Renal cortex interstitium (tissue), 11 donors: ENCODE results near the gene NOS1. TPM values are rescaled to one million over a fixed set of nuclear protein-coding genes. Genes with fewer than 3 reads are reported as not detected.

ENCODE experiments used
- DNase-seq, 11 donors: peaks; one replicate each; pipeline ENCODE4 v3.0.0-alpha.2; 2013; ENCODE audit warnings: low read depth in 9 of 11, low spot score in 4 of 11; ENCODE audit errors: extremely low read depth in 1 of 11
- polyA plus RNA-seq, 3 donors: library from polyadenylated mRNA; unstranded; fragments of 120-200 nt; gene quantifications; one replicate each; pipeline ENCODE4 v1.2.1, GENCODE V29; 2013; ENCODE audit not compliant: insufficient read length in 3 of 3

Gene NOS1
- polyA plus RNA-seq, 3 donors = 0.45 to 1.4 (median 0.65) TPM

DNA sequence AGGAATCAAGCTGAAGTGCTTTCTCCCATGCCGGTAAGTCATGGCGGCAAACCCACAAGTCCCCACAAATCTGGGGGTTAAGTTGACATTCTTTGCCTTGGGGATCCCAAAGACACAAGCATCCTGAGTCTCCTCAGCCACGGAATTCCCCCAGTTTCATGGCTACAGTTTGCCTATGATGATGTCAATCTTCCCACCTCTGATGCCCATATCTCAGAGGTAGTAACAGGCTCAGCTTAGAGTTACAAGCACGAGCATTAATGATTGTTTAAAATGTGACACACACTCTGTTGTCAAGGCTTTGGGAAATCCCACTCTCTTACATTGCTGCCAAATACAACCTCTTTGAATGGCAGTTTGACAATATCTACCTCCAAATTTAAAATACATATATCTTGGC lies 22.3 kb downstream of the NOS1 start:
- DNase-seq = no peak

DNA sequence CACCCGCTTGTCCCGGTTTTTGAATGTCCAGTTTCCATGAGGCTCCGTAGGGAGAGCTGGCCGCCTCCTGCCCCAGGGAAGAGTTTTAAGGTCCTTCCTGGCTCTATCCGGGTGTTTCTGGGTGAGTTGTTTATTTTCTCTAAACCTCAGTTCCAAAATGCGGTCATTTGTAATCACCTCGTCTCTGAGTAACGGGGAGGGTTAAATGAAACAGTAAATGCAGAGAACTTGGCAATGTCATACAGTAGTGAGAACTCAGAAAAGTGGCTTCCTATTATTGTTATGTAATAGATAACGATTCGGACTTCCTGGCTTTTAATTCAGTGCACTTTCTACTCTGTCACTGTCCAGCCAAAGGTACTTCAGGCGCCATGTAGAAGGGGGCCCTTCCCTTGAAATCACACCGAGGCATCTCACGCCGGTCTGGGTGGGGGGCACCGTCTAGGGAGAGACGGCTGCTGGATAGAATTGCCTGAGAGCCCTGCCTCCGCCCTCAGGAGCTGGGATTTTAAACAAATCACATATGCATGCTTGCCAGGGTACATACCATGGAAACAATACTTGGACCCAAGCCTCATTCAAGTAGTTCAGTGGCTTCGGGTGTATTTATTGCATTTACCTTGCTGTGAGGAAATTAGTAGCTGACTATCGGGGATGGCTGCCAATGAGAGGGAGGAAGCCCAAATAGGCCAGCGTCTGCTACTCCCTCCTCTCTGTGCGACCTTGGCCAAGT lies 26.4 kb downstream of the NOS1 start:
- no peak for DNase-seq

DNA sequence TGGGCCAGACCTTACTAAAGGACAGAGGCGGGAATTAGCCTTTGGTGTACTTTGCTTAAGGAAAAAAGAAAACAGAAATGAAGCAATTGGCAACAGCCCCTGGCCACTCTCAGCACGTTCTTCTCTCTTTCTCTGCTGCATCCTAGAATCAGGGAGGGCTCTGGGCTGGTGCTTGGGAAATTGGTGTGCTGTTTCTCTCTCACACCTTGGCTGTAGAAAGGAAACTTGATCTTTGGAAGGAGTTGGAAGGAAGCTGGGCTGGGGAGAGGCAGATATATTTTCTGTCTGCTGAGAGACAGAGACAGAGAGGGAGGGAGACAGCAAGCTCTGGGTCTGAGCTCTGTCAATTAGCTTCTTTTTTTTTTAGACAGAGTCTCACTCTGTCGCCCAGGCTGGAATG lies 27.4 kb downstream of the NOS1 start:
- DNase-seq = peak in 1 of 11 donors; percentile 15

DNA sequence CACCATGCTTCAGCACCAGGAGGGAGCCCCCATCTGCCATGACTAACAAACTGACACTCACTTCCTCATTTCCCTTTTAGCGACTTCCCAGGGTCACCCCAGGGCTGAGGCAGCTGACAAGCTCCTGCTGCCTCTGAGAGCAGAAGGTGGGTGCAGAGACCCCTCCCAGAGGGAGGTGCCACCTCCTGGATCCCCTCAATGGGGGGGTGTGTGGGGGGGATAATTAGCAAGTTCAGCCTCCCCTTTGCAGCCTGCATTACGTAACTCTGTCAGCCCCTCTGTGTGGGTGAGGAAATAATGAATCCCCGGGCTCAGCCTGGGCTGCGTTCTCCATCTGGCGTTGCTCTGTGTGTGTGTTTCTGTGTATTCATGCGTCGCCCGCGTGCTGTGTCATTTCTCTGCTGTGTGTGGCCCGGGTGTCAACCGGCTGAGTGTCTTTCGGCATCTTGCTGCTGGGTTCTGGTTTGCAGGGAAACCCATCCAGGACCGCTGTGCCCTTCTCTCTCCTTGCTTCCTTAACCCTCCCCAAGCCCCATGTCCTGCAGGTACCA lies 28.0 kb downstream of the NOS1 start:
- DNase-seq = peak in 1 of 11 donors; percentile 18

DNA sequence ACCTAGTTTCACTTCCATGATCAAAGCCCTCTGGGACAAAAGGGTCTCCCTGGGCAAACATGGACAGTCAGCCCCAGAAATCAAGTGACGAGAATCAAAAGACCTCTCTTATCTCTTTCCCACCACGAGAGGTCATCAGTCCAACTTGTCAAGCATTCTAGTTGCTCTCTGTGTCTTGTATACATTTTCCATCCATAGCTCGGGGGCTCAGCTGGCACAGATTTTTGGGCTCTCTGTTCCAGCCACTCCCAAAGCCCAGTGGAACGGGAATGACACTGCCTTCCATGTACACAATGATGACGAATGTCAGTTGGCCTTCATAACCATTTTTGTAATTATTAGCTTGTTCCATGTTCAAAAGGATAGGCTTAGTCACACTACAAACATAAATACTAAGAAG lies 29.7 kb downstream of the NOS1 start:
- no peak for DNase-seq

DNA sequence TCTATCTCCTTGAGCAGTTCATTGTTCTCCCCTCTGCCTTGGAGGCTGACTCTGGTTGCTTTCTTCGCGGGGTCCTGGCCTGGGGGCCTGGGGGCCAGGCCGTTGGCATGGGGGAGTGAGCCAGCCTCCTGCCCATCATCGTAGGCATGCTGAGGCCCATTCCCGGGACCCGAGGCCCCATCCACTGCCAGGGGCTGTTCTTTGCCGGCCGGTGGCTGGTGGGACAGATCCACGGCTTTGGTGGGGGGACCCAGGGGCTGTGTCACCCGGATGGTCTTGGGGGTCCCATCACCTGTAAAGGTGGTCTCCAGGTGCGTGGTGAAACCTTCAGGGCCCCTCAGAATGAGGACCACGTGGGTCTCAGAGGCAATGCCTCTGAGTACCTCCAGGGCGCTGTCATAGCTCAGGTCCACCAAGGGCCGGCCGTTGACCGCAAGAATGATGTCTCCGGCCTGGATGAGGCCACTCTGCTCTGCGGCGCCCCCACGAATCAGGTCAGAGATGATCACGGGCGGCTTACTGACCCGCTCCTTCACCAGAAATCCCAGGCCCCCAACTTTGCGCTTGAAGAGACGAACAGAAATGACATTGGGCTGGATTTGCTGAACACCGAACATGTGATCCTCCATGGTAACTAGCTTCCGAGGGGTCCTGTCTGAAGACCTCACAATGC lies 30.8 kb downstream of the NOS1 start:
- DNase-seq = no peak

DNA sequence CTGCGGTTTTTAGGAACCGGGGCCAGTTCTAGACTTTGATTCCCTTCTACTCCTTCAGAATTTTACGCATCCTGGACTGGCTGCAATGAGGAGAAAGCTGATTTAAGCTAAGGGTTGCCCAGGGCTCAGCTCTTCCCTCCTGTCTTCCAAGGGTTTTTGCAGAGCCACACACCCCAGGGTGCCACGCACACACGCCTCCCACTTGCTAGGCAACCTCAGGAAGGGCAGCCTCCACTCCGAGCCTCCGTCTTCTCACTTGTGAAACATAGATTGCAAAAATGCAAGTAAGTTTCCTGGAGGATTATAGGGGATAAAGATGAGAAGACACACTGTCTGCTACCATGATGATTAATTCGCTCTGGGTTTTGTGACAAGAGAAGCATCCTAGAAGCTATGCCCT lies 31.7 kb downstream of the NOS1 start:
- no peak for DNase-seq

DNA sequence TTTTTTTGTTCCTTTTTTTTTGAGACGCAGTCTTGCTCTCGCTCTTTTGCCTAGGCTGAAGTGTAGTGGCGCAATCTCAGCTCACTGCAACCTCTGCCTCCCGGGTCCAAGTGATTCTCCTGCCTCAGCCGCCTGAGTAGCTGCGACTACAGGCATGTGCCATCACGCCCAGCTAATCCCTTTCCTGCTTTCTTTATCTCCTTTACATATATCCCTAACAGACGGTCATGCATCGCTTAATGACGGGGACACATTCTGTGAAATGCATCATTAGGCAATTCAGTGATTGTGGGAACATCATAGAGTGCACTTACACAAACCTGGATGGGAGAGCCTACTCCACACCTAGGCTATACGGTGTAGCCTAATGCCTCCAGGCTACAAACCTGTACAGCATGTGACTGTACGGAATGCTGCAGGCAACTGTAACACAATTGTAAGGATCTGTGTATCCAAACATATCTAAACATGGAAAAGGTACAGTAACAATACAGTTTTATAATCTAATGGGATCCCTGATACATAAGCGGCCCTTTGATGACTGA lies 32.8 kb downstream of the NOS1 start:
- no peak for DNase-seq

DNA sequence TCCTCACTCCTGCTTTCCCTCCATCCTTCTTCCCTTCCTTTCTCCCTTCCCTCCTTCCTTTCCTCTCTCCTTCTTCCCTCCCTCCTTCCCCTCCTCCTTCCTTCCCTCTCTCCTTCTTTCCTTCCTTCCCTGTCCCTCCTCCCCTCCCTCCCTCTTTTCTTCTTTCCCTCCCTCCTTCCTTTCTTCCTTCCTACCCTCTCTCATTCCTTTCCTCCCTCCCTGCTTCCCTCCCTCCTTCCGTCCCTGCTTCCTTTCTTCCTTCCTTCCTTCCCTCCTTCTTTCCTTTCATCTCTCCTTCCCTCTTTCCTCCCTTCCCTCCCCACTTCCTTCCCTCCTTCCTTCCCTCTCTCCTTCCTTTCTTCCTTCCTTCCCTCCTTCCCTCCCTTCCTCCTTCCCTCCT lies 39.0 kb downstream of the NOS1 start:
- no peak for DNase-seq

DNA sequence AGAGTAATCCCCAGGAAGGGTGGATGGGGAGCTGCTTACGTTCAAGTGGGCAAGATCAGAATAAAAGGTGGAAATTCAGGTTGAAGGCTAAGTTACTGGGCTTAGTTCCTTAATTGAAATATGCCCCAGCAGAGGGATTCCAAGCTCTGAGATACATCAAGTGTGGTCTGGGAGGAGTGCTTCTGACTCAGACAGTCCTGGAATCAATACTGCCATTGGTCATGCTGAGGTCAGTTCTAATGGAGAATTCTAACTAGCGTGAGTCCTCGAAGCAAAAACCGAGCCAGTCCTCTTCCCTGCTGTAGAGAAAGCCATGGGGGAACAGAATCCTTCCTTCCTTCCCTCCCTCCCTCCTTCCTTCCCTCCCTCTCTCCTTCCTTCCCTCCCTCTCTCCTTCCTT lies 39.9 kb downstream of the NOS1 start:
- DNase-seq = no peak

DNA sequence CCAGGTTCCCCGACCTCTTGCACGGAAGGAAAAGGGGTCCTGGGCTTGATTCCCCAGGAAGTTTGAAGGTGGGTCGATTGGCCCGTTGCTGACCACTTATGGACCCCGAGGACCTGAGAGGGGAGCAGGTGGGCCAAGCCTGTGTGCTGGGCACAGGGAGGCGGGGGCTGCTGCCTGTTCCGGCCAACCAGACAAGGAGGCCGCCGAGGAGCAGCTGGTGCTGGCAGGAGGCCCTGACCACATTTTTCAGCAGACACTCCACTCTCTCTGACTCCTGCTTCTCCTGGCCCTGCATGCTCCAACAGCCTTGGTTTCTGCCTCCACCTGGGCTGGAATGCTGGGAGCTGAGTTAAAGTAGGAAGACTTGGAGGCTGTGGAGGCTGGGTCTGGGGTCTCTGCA lies 42.8 kb downstream of the NOS1 start:
- no peak for DNase-seq

DNA sequence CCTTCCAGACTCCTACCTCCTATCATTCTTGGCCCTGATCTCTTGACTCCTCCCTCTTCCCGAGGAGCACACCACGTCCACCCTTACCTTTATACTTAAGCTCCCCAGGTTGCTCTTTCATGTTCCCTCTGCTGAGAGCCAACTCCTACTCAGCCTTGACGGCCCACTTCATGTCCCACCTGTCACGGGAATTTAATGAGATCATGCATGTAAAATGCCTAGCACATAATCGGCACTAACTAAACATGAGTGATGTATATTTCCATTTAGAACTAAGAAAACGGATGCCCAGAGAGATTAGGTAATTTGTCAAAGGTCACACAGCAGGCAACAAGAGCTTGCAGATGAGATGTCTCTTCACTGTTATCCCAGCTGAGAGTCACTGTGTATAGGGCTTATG lies 45.1 kb downstream of the NOS1 start:
- no peak for DNase-seq

DNA sequence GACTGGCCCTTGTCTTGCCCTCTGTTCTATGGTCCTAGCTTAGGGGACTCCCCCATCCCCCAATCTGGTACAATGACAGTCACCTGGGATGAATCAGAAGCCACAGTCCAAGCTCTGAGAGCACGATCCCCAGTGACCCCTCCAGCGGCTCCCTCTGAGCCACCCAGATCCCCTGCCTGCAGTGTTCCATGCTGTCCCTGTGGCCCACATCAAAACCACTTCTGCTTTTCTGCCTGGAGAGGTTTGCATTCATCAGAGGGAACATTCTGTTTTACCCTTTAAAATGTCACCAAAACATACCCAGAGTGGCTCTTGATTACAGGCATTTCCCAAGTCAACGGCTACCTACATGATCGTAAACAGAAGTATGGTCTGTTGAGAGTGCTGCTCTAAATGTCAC lies 47.5 kb downstream of the NOS1 start:
- DNase-seq = no peak

DNA sequence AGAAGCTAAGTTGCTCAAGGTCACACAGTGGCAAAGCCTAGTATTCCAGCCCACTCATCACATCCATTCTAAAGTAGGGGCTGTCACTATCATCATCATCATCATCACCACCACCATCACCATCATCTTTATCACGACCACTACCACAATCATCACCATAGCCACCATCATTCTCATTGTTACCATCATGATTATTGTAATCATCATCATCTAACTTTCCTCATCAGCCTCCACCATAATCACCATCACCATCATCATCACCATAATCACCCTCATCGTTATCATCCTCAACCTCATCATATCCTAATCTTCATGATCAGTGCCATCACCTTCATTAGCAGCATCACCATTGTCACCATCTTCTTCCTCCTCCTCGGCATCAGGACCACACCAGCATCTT lies 48.7 kb downstream of the NOS1 start:
- DNase-seq = no peak

DNA sequence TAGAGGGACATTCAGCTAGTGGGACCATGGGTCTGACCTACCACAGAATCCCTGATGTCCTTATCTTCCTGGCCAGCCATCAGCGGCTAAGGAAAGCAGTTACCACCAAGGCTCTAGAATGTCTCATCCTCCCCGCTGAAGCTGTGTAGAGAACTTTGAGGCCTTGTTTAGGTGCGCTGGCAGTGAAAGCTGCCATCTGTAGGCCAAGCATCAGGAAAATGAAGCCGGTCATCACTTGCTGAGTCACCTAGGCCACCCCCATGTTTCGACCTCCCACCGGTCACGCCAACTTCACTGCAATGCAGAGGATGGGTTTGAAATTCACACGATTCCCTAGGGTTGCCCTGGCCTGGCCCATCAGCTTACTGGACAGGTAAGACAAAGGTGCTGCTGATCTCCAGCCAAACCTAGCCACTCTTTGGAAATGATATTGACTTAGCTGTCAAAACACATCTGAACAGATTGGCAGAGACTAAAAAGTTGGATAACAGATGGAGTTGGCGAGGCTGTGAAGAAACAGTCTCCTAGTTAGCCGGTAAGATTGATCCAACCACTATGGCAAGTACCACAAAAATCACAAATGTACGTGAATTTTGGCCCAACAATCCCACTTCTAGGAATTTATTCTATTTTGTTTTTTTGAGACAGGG lies 52.0 kb downstream of the NOS1 start:
- no peak for DNase-seq

DNA sequence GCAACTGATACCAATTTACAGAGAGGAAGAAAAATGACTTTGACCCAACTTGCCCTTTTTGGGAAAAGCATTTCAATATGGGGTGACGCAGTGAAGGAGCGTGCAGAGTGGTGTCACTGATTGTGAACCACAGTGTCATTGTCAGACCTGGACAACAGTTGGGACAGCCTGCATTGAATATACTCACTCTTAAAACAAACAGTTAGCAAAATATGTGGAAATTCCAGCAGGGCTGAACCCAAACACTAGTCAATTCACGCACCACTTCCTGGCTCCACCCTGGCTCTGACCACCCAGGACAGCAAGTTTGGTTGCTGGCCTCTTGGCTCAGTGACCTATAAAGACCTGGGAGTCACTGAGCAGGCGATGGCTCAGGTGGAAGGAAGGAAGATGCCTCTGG lies 61.3 kb downstream of the NOS1 start:
- DNase-seq = no peak

DNA sequence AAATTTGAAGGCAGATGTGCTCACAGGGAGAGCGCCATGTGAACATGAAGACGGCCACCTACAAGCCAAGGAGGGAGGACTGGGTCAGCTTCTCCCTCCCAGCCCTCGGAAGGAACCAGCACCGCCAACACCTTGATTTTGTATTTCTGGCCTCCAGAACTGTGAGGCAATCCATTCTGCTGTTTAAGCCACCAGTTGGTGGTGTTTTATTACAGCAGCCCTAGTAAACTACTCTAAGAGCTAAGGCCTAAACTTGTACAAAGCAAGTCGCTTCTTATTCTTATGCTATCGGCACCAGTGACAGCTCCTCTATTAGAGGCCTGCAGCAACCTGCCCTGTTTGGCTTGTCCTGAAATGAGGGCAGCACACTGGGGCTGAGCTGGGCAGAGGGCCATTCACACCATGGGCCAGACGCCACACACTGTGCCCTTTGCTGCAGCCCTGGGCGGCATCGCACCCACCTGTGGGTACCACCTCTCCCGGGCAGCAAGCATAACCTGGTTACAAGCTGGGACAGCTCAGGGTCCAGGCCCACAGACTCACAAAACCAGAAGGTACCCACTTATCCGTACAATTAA lies 62.7 kb downstream of the NOS1 start:
- DNase-seq = no peak

DNA sequence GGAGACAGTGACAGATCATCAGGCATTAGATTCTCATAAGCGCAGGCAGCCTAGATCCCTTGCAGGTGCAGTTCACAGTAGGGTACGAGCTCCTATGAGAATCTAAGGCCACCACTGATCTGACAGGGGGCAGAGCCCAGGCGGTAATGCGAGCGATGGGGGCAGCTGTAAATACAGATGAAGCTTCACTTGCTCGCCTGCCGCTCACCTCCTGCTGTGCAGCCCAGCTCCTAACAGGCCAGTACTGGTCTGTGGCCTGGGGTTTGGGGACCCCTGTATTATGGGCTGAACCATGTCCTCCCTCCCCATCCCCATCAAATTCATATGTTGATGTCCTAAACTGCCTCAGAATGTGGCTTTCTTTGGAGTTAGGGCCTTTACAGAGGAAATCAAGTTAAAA lies 63.2 kb downstream of the NOS1 start:
- no peak for DNase-seq

DNA sequence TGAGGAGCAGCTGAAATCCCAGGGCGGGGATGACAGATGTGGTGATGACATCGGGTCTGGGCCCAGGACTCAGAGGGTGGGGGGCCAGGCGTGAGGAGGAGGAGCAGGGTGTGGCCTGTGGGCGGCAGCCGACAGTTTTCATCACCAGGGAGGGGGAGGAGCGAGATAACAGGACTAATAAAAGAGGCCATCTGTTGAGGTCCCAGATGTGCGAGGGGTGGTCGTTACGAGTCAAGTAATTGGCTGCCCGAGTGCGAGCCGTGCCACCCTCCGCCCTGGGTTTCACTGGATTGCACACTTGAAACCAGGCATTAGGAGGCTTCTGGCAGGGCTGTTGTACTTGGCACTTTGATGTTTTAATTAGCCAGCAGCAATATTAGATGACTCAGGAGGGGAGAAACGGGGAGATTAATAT lies 67.2 kb downstream of the NOS1 start:
- DNase-seq = no peak

DNA sequence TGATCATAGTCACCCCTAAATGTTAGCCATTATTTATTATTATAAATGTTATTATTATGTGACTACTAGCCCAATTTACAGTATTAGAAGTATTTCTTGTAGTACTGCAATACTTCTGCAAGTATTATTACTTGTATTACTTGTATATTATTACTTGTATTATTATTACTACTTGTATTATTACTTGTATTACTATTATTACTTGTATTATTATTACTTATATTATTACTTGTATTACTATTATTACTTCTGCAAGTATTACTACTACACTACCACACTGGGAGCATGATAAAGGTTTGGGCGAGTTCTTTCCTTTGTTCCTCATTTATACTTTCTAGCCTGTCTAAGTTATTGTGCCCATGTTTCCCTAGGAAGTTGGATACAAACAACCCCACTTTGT lies 67.9 kb downstream of the NOS1 start:
- no peak for DNase-seq
